ENCODE results near the gene RPP25L. TPM values are rescaled to one million over a fixed set of nuclear protein-coding genes. Genes with fewer than 3 reads are reported as not detected.
A peak's percentile ranks its signal among the peaks of the same experiment; 100 is the strongest.

Gene RPP25L
- total and polyA plus RNA-seq, 9 of the 15 experiments (the other 6 are each of a cell fraction or from before 2014, with no cell fraction given): 16.3 to 43.7 (median 29.0) TPM

DNA sequence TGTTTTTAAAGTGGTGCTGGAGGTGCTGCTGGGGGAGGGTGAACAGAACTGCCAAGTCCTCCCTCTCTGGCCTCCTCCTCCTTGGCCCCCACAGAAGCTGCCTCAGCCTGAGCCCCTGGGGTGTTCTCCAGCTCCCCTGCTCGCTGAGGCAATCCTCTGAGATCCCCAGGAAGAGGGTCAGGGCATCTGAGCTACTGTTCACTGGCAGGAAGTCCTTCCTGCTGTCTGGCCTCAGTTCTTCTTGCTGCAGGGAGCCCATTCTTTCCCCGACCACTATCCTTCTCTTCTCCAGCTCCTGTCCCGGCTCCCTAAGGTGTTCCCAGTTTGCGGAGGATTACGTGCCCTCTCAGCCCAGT, 32.1 kb downstream of the RPP25L start:
- in situ Hi-C loops (cut with MboI): no loop called here
- CTCF ChIA-PET (ENCODE audit: low intra/inter-chr PET ratio): no interaction called here

DNA sequence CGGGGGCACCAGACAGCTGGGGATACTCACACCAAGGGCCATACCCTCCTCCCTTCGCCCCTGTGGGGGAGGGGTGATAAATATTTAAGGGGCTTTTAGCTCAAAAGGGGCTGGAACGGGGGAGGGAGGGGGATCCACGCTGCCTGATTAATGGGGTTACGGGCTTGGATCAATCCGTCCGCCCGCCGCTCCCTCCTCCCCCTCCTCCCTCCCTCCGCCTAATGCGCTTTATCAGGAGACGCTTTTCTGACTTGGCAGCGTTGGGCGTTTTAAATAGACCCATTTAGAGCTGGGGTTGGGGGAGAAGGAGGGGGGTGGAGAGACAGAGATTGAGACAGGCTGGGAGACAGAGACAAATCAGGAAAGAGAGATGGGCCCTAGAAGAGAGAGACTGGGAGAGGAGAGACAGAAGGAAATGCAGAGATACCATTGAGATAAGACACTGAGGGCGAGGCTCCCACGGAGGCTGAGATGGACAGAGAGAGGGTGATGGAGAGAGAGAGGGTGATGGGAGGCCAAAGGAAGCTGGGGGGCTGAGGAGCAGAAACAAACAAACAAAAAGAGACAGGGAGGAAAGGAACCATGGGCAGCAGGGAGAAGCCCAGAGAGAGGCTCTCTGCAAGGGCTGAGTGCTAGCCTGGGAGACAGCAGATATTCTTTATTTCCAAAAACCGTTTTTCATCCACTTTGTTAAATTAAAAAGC, 32.6 kb downstream of the RPP25L start:
- TF ChIP-seq RFX7 (CRISPR knock-in tag; IDR thresholded peaks at IDR 0.05): no peak
- TF ChIP-seq, protein P1, sequence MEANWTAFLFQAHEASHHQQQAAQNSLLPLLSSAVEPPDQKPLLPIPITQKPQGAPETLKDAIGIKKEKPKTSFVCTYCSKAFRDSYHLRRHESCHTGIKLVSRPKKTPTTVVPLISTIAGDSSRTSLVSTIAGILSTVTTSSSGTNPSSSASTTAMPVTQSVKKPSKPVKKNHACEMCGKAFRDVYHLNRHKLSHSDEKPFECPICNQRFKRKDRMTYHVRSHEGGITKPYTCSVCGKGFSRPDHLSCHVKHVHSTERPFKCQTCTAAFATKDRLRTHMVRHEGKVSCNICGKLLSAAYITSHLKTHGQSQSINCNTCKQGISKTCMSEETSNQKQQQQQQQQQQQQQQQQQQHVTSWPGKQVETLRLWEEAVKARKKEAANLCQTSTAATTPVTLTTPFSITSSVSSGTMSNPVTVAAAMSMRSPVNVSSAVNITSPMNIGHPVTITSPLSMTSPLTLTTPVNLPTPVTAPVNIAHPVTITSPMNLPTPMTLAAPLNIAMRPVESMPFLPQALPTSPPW (CRISPR knock-in tag; IDR thresholded peaks at IDR 0.05): peak; percentile 21; the same call in 1 of the 2 replicates
- intact Hi-C loops (cut with micrococcal nuclease) (no loop called here), in situ Hi-C loops (cut with MboI) (no loop called here)
- Histone ChIP-seq H3K9me3 (replicated peaks; ENCODE audit: control insufficient read depth, insufficient read depth, low read depth, low read length) (no peaks in the 10 kb centered on the region), H3K4me3 (no peak overlapping the region), H3K27ac (ENCODE audit: extremely low read depth, low read depth, low read length) (no peak overlapping the region), H3K9me1 (ENCODE audit: control insufficient read depth, insufficient read depth, low read length) (no peaks in the 10 kb centered on the region), H3K79me2 (ENCODE audit: control insufficient read depth, insufficient read depth, low read length) (no peaks in the 10 kb centered on the region), H3K36me3 (ENCODE audit: control insufficient read depth, insufficient read depth, low read length) (no peaks in the 10 kb centered on the region), H3K4me1 (replicated peaks in 1 of 2; ENCODE audit: control insufficient read depth in 2 of 2, insufficient read depth in 2 of 2, low read length in 2 of 2) (peaks cover 0 to 7% of the 10 kb centered on the region in 2 experiments; a peak in 2 of 5 replicates), H4K20me1 (replicated peaks; ENCODE audit: control insufficient read depth, insufficient read depth, low read length) (no peaks in the 10 kb centered on the region; the same call in none of the 2 replicates), H3K9ac (ENCODE audit: insufficient read depth in 1 of 2, low read depth in 2 of 2, low read length in 2 of 2) (no peak overlapping the region), H3K4me2 (ENCODE audit: insufficient read depth, low read length) (no peak overlapping the region), H3K27me3 (ENCODE audit: control insufficient read depth in 2 of 2, insufficient read depth in 2 of 2, low read length in 2 of 2) (peaks cover 6 to 54% of the 10 kb centered on the region in 2 experiments; a peak in 4 of 5 replicates), H2AFZ (ENCODE audit: low read depth, low read length) (no peak overlapping the region)
- no peak for FAIRE-seq
- ATAC-seq: no peak
- BruUV-seq (replicated peaks): no TSS peak
- ChIA-PET POLR2A (interaction anchor here (0.7 to 1.1 kb wide), 2 partner anchors 20 to 36 kb away, joined by 3 to 4 read pairs; no protein-coding TSS in a partner anchor), CTCF (ENCODE audit: low intra/inter-chr PET ratio) (no interaction called here)
- WGBS (ENCODE audit: insufficient coverage, low coverage, missing lambda C conversion rate): 0% methylated on average over 5 of the region's 17 CpGs
- no peak for DNase-seq (ENCODE audit: extremely low read depth in 1 of 4, low spot score in 3 of 4)

More for the DNA sequence above, 32.1 kb downstream of the RPP25L start:
- intact Hi-C loops (cut with micrococcal nuclease): no loop called here
- Histone ChIP-seq H3K36me3 (ENCODE audit: control insufficient read depth, insufficient read depth, low read length) (no peaks in the 10 kb centered on the region), H3K9ac (ENCODE audit: insufficient read depth in 1 of 2, low read depth in 2 of 2, low read length in 2 of 2) (no peak overlapping the region), H3K9me3 (replicated peaks; ENCODE audit: control insufficient read depth, insufficient read depth, low read depth, low read length) (no peaks in the 10 kb centered on the region), H4K20me1 (replicated peaks; ENCODE audit: control insufficient read depth, insufficient read depth, low read length) (no peaks in the 10 kb centered on the region; the same call in none of the 2 replicates), H3K27me3 (ENCODE audit: control insufficient read depth in 2 of 2, insufficient read depth in 2 of 2, low read length in 2 of 2) (peaks cover 6 to 53% of the 10 kb centered on the region in 2 experiments; a peak in 4 of 5 replicates), H3K27ac (ENCODE audit: extremely low read depth, low read depth, low read length) (no peak overlapping the region), H3K4me1 (replicated peaks in 1 of 2; ENCODE audit: control insufficient read depth in 2 of 2, insufficient read depth in 2 of 2, low read length in 2 of 2) (peaks cover 0 to 7% of the 10 kb centered on the region in 2 experiments; a peak in 2 of 5 replicates), H2AFZ (ENCODE audit: low read depth, low read length) (no peak overlapping the region), H3K4me2 (ENCODE audit: insufficient read depth, low read length) (no peak overlapping the region), H3K9me1 (ENCODE audit: control insufficient read depth, insufficient read depth, low read length) (no peaks in the 10 kb centered on the region), H3K79me2 (ENCODE audit: control insufficient read depth, insufficient read depth, low read length) (no peaks in the 10 kb centered on the region), H3K4me3 (no peak overlapping the region)
- FAIRE-seq: no peak
- POLR2A ChIA-PET: interaction anchor here (0.7 to 1.1 kb wide), 2 partner anchors 21 to 36 kb away, joined by 3 to 4 read pairs; no protein-coding TSS in a partner anchor
- DNase-seq (ENCODE audit: extremely low read depth in 1 of 4, low spot score in 3 of 4): no peak
- no peak for ATAC-seq
- 0% methylated on average over 3 of the region's 5 CpGs for WGBS (ENCODE audit: insufficient coverage, low coverage, missing lambda C conversion rate)
- TF ChIP-seq FOXA3 (CRISPR knock-in tag; conservative IDR thresholded peaks at IDR 0.05 in 1 of 2, IDR thresholded peaks at IDR 0.05 in 1 of 2) (no peak), ZFP36 (IDR thresholded peaks at IDR 0.05; ENCODE audit: low read depth, low read length, partially characterized antibody) (no peak), DACH1 (IDR thresholded peaks at IDR 0.05; ENCODE audit: partially characterized antibody) (no peak), ZNF324 (CRISPR knock-in tag; IDR thresholded peaks at IDR 0.05) (no peak), HOXB6 (CRISPR knock-in tag; IDR thresholded peaks at IDR 0.05; ENCODE audit: borderline replicate concordance) (no peak)
- no TSS peak for BruUV-seq (replicated peaks)

Data from K562 (cell line).